OCI-M2 (cell line): ENCODE data around the gene C17orf100.
"Not testable (repeated sequence)": the region's sequence is repeated elsewhere in the genome, so short reads cannot be mapped to it uniquely, and the experiment has no call there.

ENCODE experiments used
- DNase-seq: peaks from one replicate; lab custom pipeline; 2025; ENCODE audit not compliant: unreplicated experiment; lab: John Stamatoyannopoulos, UW

The C17orf100 gene

GRCh38 chr17:6688944-6689343 is 37.4 kb downstream of the C17orf100 start:
- no peak for DNase-seq

DNA sequence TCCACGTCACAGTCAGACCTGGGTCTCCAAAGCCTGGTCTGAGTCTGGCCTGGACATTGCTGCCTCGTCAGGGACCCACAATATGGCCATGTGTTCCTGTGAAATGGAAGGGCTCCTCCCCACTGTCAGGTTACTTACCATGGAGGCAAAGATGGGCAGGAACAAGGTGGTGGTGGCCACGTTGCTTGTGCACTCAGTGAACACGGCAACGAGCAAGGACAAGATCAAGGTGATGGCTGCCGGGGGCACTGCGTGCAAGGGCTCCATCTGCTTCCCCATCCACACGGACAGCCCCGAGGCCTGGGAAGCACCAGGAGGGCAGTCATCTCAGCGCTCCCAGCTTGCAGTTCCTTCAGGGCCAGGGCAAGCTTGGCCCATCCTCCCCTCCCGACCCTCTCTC is 39.1 kb downstream of the C17orf100 start:
- DNase-seq, result no peak

DNA sequence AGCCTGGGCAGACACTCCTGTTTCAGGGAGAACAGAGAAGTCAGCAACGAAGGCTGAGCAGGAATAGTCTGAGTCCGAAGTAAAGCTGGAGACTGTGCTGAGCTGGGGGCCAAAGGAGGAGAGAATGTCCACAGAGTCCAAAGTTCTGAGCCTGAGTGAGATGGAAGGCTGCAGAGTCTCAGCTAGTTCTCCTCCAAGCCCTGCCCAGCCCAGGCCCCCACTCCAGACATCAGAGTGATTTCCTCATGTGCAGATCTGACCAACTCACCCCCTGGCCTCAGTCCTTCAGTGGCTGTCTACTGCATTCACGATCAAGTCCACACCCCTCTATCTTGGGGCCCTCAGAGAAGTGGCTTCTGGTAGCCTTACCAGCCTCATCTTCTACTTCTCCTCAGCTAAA is 40.0 kb downstream of the C17orf100 start:
- DNase-seq, result no peak

DNA sequence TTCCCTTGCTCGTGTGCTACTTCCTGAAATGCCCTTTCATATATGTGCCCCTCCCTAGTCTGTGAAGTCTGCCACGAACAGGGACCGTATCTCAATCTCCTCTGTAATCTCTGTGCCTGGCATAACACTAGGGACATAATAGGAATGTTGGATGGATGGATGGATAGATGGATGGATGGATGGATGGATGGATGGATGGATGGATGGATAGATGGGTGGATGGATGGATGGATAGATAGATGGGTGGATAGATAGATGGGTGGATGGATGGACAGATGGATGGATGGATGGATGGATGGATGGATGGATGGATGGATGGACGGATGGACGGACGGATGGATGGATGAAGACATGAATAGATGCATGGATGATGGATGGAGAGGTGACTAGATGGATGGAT is 40.4 kb downstream of the C17orf100 start:
- not testable (repeated sequence) for DNase-seq

DNA sequence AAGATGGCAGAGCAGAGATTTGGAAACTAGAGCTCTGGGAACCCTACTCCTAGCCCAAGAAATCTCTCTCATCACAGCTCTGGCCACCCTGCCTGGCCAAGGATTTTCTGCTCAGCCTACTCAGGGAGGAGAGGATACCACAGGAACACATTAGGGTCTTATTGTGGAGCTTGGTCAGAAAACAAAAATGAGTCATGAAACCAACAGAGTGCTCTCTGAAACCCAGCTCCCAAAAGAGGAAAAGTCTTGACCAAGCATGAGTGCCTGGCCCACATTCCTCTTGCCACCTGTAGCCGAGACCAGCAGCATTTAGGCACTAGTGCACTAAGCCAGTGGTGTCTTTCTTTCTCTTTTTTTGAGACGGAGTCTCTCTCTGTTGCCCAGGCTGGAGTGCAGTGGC is 43.5 kb downstream of the C17orf100 start:
- no peak for DNase-seq

- no peak for DNase-seq
Measured at GRCh38 chr17:6695565-6695964, 44.0 kb downstream of the C17orf100 start.

- no peak for DNase-seq
Measured at GRCh38 chr17:6696906-6697305, 45.3 kb downstream of the C17orf100 start.

DNA sequence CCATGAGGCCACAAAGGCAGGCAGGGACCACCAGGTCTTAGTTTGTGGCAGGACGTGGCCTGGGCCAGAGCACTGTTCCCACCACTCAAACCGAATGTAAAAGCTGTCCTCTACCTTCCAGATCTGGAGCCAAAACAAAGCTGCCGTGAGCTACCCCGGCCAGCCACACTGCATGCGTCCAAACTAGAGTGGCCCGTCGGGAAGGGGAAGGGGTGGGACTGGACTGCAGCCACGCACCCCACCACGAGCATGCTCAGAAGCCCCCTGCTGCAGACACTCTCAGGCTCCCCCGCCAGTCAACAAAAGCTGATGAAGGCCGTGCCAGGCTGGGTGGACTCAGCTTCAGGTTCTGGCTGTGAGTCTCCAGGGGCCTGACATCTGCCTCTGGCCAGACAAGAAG is 46.4 kb downstream of the C17orf100 start:
- no peak for DNase-seq

DNA sequence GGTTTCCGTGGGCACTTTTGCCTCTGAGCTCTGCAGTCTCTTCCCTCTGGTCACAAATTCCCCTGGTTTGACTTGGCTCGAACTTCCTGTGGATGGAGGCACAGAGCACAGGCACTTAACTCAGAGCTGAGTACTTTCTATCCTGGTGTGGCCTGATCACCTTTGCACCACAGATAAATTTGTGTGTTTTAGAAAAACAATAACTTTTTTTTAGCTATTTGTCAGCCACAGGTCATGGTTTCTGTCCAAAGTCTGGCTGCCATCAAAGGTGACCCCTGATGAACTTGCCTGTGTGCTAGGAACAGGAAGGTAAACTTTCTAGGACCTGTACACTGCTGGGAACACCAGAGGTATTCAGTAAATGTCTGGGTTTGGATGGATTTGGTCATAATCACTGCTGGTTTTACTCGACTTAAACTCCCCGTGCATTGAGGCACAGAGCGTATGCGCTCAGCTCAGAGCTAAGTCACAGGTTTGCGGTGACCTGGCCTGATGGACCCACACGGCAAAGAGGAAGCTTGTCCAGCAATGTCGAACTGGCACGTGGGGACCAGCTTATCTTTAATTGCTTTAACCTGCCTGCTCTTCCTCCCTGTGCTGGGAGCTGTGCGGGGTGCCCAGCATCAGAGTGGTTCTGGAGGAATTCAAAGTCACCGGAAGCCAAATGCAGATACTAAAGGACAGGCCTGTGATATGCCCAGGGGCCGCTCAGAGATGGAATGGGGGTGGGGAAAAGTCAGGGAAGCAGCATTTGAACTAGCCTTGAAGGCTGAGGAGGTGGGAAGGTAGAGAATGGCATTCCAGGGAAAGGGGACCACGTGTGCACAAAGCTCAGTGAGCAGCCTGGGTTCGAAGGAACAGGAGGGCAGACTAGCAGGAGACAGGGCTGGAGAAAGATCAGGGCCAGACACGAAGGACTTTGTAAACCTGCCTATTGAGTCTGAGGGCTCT is 48.7 kb downstream of the C17orf100 start:
- DNase-seq, result no peak

DNA sequence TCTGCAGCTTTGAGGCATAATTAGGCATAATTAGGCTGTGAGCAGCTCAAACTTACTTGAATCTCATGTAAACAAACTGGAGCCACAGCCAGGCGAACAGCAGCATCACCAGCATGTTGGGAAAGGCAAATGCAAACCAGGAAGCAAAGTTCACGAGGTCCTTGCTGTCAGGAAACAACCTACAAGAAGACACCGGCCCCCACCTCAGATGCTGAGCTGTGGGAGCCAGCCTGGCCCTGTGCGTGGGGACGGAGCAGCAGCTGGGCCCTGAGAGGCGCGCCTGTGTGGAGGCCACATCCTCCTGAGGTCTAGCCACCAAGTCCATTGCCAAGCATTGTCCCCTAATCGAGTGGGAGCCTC is 49.4 kb downstream of the C17orf100 start:
- no peak for DNase-seq

DNA sequence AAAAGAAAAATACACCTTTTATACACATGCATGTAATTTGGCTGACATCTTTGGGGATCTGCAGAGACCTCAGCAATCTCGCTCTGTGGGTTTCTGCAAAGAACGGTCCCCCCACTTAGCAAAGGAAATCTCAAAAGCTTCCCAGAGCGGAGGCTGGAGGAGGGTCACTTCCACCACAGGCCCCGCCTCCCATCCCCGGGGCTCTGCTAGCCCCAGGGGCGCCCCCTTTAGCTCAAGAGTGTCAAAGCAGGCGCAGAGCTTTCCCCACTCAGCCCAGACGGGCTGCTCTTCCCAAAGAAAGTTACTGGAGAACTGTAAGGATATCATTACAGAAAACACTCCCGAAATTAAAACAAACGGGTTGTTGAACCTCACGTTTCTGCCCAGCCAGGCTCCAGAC is 50.2 kb downstream of the C17orf100 start:
- DNase-seq, result no peak

GRCh38 chr17:6702567-6703215 is 51.1 kb downstream of the C17orf100 start:
- DNase-seq, result no peak
